ENCODE results near the gene DENND1A.
"Not testable (repeated sequence)": the region's sequence is repeated elsewhere in the genome, so short reads cannot be mapped to it uniquely, and the experiment has no call there.

Gene DENND1A

GRCh38 chr9:123823194-123823947 is 106.6 kb downstream of the DENND1A start:
- in situ Hi-C loops (cut with HindIII; ENCODE audit: low sequenced_read_pairs) = no loop called here

GRCh38 chr9:123821619-123822018 is 108.3 kb downstream of the DENND1A start:
- in situ Hi-C loops (cut with HindIII; ENCODE audit: low sequenced_read_pairs) = no loop called here

GRCh38 chr9:123820139-123820538 is 109.8 kb downstream of the DENND1A start:
- in situ Hi-C loops (cut with HindIII; ENCODE audit: low sequenced_read_pairs) = no loop called here

- in situ Hi-C loops (cut with HindIII; ENCODE audit: low sequenced_read_pairs) = no loop called here
Measured at GRCh38 chr9:123816817-123817472, 113.0 kb downstream of the DENND1A start.

GRCh38 chr9:123815856-123816255 is 114.1 kb downstream of the DENND1A start:
- in situ Hi-C loops (cut with HindIII; ENCODE audit: low sequenced_read_pairs) = not testable (repeated sequence)

GRCh38 chr9:123814496-123814895 is 115.4 kb downstream of the DENND1A start:
- in situ Hi-C loops (cut with HindIII; ENCODE audit: low sequenced_read_pairs) = no loop called here

GRCh38 chr9:123812984-123813383 is 116.9 kb downstream of the DENND1A start:
- in situ Hi-C loops (cut with HindIII; ENCODE audit: low sequenced_read_pairs) = no loop called here

GRCh38 chr9:123807251-123807650 is 122.7 kb downstream of the DENND1A start:
- in situ Hi-C loops (cut with HindIII; ENCODE audit: low sequenced_read_pairs) = no loop called here

- in situ Hi-C loops (cut with HindIII; ENCODE audit: low sequenced_read_pairs) = no loop called here
Measured at GRCh38 chr9:123806829-123807228, 123.1 kb downstream of the DENND1A start.

- in situ Hi-C loops (cut with HindIII; ENCODE audit: low sequenced_read_pairs) = no loop called here
Measured at GRCh38 chr9:123798195-123798594, 131.7 kb downstream of the DENND1A start.

- in situ Hi-C loops (cut with HindIII; ENCODE audit: low sequenced_read_pairs) = no loop called here
Measured at GRCh38 chr9:123796618-123797484, 133.1 kb downstream of the DENND1A start.

- in situ Hi-C loops (cut with HindIII; ENCODE audit: low sequenced_read_pairs) = no loop called here
Measured at GRCh38 chr9:123796094-123796493, 133.8 kb downstream of the DENND1A start.

GRCh38 chr9:123795336-123795735 is 134.6 kb downstream of the DENND1A start:
- in situ Hi-C loops (cut with HindIII; ENCODE audit: low sequenced_read_pairs) = no loop called here

- in situ Hi-C loops (cut with HindIII; ENCODE audit: low sequenced_read_pairs) = no loop called here
Measured at GRCh38 chr9:123792501-123792900, 137.4 kb downstream of the DENND1A start.

GRCh38 chr9:123789554-123790292 is 140.2 kb downstream of the DENND1A start:
- in situ Hi-C loops (cut with HindIII; ENCODE audit: low sequenced_read_pairs) = no loop called here

GRCh38 chr9:123787416-123787815 is 142.5 kb downstream of the DENND1A start:
- in situ Hi-C loops (cut with HindIII; ENCODE audit: low sequenced_read_pairs) = no loop called here

GRCh38 chr9:123784518-123784917 is 145.4 kb downstream of the DENND1A start:
- in situ Hi-C loops (cut with HindIII; ENCODE audit: low sequenced_read_pairs) = no loop called here

GRCh38 chr9:123778232-123778902 is 151.6 kb downstream of the DENND1A start:
- in situ Hi-C loops (cut with HindIII; ENCODE audit: low sequenced_read_pairs) = no loop called here

GRCh38 chr9:123776708-123777537 is 153.0 kb downstream of the DENND1A start:
- in situ Hi-C loops (cut with HindIII; ENCODE audit: low sequenced_read_pairs) = no loop called here

All from DLD1 (cell line).